Left ventricle myocardium superior (tissue), 1 donor: ENCODE results near the gene NFIX. TPM values are rescaled to one million over a fixed set of nuclear protein-coding genes. Genes with fewer than 3 reads are reported as not detected.

Source experiments
- ATAC-seq: fragments of 200-7000 bp; cut with Tn5 transposase; one replicate; pipeline ENCODE4 v1.9.1; 2020; ENCODE audit warnings: mild to moderate bottlenecking, moderate library complexity
- DNase-seq: peaks from one replicate; pipeline ENCODE4 v3.0.0-alpha.2; 2020
- intact Hi-C: fragments of 100-400 bp; cut with micrococcal nuclease; formaldehyde crosslinking; loops from one replicate; pipeline ENCODE4 v1.11.0; 2022
- total RNA-seq: library from RNA; stranded (reverse); fragmentation: NEBNext Ultra II Directional; extraction: Animal tissue kit (Norgen Biotek cat#: 25700); gene quantifications from one replicate; pipeline ENCODE4 v1.2.1, GENCODE V29; 2021
- donor health status: DM: no; HTN: yes; CAD: no; lungs with severe emphysema.

Gene NFIX
- total RNA-seq, 1 donor from 2014 or later: 171 TPM

DNA sequence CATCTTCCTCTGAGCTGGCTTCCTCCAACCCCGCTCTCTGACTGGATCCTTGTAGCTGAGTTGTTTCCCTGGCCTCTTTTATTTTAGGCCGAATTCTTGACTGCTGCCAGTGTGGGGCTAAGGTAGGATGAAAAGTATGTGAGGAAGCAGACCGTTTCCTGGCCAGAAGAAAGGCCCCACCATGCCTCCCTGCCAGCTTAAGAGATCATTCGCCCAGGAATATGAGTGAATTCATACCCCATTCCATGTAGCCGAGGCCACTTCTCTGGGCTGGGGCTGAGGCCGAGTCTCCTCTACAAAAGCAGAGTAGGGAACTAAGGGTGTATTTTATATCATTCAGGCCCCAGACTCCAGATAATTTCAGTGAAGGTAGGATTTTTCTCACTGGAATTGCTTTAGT lies 32.3 kb downstream of the NFIX start:
- ATAC-seq (no peak), DNase-seq (no peak)
- intact Hi-C loops: no loop called here

DNA sequence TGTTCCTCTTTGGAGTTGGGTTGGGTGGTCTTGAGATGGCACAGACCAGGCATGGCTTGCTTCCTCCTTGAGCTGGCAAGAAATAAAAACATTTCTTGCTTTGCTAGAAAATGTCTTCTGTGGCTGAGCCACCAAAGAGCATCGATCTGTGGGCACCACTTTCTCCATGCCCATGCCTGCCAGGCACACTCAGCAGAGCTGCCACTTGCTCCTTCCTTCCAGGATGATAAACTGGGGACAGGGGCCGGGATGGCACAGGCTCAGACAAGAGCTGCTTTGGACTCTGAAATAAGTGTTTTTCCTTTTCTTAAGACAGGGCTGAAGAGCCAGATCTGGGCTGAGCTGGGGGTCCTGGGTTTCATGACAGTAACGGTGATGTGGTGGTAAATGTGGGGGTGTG lies 32.8 kb downstream of the NFIX start:
- ATAC-seq (no peak), DNase-seq (no peak)
- intact Hi-C loops: no loop called here

DNA sequence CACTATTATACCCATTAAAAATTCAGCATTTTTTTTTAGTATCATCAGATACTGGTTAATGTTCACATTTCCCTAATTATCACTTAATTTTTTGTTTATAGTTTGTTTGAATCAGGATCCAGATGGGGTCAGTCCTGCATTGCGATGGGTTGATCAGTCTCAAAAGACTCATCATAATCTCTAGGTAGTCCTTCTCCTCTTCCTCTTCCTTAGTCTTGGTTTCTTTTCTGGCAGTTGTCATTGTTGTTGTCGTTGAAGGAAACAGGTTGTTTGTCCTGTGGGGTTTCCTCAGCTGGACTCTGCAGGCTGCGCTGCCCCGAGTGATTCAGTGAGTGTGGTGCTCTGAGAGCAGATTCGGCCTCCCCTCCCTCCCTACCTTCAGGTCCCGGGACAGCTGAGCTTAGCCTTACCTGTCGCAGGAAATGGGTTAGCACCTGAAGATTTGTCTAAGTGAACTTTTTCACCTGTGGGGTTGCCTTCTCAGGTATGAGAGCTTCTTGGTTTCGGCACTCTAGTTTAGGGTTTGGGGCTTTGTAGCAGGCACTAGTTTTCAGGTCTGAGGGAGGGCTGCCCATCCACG lies 34.1 kb downstream of the NFIX start:
- intact Hi-C loops: no loop called here
- ATAC-seq (no peak), DNase-seq (no peak)

DNA sequence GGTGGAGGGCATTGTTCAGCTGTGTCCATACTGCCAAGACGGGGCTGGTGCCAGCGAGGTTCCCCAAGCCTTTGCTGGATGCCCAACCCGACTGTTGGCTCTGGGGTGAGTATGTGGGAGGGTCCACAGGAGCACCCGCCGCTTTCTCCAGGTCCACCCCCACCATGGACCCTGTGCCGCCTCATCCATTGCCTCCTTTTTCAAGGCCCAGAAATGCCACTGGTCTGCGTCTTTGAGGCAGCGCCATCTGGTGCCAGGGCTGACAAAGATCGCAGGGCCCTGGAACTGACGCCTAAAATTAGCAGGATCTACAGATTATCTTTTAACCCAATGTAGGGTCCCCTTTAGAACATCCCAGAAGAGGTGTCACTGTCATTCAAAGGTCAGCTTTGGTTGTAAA lies 34.6 kb downstream of the NFIX start:
- ATAC-seq (no peak), DNase-seq (peak; percentile 49)
- intact Hi-C loops: no loop called here

DNA sequence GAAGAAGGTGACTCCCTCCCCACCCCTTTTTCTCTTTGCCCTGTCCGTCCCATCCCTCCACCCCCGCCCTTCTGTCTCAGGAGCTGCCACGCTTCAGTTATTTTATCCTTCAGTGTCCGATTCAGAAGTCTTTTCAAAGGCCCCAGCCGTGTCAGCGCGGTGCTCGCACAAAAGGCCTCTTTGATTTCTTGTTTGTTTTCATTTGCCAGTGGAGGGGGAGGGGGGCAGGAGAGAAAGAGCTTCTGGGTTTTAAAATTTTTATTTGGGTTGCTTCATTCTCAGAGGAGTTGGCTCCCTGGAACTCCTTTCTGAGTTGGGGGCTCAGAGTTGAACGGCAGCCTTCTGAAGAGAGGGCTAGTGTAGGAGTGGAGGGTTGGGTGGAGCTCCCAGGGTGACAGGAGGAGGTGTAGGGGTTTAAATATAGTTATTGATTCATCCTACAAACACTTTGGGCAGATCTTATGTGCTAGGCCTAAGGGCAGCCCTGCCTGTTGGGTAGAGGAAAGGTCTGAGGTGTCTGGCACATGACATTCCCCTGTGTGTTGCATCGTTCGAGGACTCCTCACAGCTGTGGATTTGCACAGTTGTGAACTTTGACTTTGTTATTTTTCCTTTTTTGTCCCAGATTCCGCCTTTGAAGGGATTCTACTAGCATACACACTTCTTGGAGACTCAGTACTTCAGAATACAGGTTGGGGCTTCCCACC lies 36.8 kb downstream of the NFIX start:
- intact Hi-C loops: no loop called here
- ATAC-seq (peak; percentile 67), DNase-seq (peak; percentile 35)

DNA sequence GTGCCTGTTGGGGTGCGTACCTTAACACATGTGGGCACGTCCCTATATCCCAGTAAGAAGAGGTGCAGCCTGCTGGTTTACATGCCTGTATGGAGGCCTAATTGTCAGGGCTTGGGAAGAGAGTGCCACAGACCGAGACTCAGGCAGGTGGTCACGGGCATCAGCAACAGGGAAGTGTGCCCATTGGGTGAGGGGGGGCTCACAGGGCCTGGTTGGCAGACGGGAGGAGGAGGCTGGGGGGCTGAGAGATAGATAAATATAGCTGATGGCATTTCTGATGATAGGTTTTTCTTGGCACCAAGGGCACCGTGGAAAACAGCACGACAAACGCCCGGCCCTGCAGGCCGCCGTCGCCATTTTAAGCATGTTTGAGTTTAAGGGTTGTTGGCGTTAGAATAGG lies 37.6 kb downstream of the NFIX start:
- ATAC-seq (no peak), DNase-seq (peak; percentile 35)
- intact Hi-C loops: no loop called here

DNA sequence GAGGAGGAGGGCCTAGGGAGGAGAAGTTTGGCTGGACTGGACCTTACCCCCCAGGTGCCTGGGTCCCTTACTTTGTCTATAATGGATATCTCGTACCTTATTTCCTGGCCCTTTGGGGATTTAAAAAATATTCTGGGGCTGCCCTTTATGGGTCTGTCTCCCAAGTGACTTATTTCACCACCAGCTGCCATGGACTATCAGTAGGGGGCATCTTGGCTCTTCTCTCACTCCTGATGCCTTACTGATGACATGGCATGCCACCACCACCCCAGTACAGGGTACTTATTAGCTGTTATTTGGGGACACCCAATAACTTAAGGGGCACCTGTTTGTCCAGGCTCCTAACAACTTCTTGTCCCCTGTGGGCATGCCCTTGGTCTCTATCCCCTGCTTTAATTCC lies 38.0 kb downstream of the NFIX start:
- ATAC-seq (no peak), DNase-seq (no peak)
- intact Hi-C loops: no loop called here

DNA sequence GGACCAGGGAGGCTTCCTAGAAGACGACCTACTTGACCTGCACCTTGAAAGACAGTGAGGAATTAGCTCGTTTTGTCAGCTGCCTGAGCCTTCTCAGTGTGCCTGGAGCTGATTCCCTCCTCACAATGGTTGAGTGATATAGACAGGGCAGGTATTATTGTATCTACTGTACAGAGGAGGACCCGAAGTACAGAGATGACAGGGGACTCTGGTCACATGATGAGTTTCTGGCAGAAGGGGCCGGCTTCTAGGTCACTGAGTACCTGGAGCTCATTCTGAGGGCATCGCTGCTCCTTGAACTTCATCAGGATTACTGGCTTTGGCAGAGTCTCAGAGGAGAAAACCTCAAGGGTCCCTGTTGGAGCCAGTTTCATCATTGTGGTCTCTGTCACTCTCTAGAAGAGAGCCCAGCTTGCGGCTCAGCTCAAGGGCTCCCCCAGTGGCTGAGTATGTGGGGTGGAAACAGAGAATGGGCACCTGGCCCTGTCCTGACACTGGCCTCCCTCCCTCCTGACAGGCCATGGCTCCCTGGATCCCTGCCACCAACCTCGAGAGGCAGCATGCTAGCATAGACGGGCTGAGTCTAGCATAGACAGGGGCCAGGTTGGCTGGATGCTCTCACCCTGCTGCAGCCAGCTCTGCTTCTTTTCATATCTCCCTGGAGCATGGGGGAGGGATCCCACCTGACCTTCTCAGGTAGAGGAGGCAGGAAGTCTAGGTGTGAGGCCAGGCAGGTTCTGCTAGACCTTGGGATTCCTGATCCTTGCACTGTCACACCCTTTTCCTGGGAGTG lies 38.7 kb downstream of the NFIX start:
- peak; percentile 91 for DNase-seq
- intact Hi-C loops: no loop called here
- ATAC-seq: peak; percentile 63

DNA sequence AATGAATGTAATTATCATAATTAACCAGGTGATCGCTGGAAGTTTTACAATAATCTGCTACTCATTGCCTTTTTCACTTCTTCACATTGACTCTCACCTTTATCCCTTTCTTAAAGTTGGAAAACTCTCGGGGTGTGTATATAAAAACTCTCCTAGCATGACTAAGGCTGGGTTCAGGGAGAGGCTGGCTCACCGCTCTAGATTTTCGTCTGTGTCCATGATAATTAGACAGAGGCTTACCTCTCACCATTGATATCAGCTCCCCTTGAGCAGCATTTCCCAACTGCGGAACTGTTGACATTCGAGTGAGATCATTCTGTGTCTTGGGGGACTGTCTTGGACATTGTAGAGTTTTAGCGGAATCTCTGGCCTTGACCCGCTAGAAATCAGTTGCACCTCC lies 39.4 kb downstream of the NFIX start:
- DNase-seq: no peak
- intact Hi-C loops: no loop called here
- ATAC-seq: no peak

DNA sequence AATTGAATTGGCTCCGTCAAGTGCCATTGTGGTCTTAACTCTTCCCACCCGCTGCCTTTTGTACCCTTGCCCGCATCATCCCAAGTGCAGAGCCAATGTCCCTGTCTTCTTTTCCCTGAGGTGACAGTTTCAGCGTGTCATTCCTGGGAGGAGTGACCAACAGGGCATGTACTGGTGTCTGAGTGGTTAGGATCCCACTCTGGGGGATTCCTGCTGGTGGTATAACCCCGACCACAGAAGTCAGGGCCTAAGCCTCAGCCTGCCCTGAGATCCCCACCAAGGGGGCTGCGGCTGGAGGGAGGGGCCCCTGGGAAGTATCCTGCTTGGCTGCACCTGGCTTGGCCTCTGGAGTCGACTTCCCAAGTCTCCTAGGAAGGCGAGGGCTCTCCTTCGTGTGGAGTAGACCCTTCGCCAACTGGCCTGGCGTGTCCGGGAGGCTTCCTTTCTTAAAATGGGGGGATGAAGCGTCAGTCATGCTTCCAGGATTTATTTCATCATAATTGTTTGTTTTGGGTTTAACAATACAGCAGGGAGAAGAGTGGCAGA lies 40.6 kb downstream of the NFIX start:
- ATAC-seq (no peak), DNase-seq (peak; percentile 30)
- intact Hi-C loops: no loop called here

DNA sequence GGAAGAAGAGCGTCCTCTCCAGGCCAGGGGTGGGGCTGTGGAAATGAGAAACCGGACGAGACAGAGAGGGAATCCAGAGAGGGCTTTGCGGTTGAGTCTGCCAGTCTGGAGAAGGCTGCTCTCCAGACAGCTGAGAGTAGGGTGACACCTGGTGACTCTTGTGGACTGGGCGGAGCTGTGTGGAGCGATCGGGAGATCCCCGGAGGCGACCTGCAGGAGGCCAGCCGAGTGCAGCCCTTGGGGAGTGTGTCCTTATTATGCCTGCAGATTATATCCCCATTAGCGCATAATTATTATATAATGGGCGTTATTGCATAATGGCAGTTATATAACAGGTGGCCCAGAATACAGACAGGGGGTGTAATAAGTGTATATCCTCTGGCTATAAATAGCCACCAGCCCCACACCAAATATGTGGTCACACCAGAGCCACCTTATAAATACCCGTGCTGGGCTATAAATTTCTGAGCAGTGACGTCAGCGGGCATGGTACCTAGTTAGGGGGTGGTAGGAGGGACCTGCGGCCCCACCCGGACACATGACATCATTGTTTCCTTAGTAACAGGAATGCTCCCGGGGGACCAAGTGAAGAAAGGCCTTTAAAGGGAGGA lies 41.2 kb downstream of the NFIX start:
- DNase-seq (peak; percentile 58), ATAC-seq (peak; percentile 4)
- intact Hi-C loops: no loop called here

DNA sequence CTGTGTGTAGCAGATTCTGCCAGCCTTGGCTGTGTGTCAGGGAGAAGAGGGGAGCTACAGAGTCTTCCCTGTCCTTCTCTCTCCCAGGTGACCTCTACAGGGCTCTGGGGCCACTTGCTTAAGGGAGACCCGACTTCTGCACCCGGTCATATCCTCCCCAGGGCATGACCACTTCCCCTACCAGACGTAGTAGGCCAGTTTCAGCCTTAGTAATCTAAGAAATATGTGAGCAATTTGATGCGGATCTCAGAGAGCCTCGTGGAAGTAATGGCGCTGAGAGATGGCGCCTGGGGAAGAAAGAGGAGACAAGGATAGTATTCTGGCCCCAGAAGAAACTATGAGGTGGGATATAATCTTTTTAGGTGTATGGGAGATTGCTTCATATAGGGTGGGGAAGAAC lies 41.9 kb downstream of the NFIX start:
- DNase-seq (peak; percentile 27), ATAC-seq (no peak)
- intact Hi-C loops: no loop called here

DNA sequence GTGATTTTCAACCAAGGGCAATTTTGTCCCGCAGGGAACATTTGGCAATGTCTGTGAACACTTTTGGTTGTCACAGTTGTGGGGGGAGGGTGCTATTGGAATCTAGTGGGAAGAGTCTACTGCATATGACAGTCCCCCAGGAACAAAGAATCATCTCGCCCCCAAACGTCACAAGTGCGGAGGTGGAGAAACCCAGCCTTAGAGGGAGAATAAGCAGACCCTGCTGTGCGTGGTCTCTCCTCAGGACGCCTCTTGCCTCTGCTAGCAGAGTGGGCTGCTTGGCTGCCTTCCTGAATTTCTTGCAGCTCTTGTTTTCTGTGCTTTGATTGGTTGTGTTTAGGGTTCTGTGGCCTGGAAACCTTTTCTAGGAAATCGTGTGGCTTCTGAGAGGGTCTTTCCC lies 42.5 kb downstream of the NFIX start:
- ATAC-seq (no peak), DNase-seq (no peak)
- intact Hi-C loops: no loop called here

DNA sequence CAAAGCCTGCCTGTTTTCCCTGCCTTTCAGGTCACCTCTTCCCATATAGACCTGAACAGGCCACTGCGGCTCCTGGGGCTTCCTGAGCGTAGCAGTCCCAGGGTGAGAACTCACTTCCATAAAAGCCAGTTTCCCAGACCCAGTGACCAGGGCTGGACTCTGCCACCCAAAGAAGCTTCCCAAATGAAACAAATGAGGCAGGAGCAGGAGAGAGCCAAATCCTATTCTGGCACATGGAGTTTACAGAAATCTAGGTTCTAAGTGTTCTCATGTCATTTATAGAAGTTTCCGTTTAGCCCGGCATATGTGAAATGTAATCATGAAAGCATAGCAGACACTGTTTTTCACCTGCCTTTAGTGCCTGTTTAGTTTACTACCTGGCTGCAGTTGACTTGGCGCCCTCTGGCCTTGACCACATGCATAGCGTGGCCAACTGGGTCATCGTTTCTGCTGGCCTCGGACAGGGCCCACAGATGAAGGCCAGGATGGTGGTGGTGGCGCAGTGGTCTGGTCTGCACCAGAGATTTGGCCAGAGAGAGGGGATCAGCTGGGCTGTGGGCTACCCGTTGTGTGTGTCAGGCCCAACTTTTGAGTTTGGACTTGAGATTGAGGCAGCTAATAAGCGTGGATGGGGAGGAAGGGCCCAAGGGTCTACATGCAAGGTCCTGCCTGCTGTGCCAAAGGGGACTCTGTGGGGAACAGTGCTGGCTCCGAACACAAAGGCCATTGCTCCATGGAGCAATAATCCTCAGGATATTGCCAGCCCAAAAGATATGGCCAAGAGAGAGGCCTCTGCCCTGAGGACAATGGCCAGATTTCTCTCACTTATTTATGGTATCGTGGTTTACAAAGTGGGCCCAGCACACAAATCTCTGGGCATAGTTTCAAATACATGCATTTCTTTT lies 43.3 kb downstream of the NFIX start:
- DNase-seq (peak; percentile 32), ATAC-seq (no peak)
- intact Hi-C loops: no loop called here

DNA sequence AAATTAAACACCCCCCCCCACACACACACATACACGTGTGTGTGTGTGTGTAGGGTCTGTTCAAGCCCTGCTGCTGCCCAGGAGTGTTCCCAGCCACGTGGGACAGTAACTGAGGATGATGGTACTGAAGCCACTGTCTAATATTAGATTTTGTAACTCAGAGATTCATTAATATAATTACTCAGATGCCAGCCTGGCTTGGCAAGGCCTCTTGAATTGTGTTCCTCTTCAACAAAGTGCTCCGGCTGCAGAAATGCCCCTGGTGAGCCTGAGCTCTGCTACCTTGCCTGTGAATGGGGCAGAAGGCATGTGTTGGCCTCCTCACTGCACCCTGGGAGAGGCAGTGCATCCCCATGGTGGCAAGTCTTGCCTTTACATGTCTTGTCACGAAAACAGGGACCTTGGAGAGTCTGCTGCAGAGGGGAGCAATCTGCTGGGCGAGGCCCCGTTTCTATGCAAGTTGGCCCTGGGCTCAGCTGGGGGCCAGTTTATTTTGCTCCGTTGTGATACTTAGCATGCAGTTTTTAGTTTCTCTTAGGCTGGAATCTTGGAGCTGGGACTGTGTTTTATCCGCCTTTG lies 44.0 kb downstream of the NFIX start:
- peak; percentile 52 for ATAC-seq
- peak; percentile 55 for DNase-seq
- intact Hi-C loops: no loop called here

DNA sequence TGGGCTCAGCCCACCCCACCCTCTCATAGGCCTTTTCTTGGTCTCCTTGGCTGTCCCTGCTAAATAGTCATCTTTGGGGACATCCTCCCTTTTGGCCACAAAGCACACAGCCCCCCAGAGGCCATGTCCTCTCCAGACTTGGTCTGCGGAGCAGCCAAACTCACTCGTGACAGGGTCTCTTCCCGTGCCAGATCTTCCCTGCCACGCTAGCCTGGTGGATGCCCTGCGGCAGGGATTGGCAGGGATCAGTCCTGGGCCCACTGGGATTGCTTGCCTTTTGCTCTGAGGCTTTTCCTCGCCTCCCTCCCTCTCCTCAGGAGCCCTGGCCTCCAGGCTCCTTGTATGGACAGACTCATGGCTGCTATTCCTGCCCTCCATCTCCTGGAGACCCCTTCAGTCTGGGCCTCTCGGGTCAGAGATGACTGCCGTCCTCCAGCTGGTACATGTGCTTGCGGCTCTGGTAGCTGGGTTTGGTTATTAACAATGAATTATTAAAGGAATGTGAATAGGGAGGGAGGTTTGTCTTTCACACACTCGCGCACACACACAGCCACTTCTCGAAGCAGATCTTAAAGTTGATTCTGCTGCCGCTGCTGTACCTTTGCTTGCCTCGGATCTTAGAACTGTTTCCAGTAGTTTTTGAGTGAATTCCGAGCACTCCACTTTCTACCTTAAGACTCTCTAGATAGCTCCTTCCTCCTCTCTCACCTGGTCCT lies 45.1 kb downstream of the NFIX start:
- intact Hi-C loops: no loop called here
- no peak for ATAC-seq

DNA sequence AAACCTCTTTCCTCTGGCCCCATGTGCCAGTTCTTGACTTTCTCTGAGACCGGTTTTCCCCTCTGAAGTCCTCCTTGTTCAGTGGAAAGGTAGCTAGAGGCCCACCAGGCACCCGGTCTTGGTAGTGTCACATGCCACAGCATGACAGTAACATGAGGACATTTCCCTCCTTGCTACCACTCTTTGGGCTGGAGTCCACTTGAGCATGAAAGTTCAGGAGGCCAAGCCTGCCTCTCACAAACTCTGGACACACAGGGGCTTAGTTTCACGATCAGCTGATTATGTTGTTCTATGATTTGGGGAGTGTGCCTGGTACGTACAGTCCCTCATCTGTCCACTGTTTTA lies 45.6 kb downstream of the NFIX start:
- no peak for ATAC-seq
- intact Hi-C loops: no loop called here
- no peak for DNase-seq

More for the DNA sequence above, 45.1 kb downstream of the NFIX start:
- peak; percentile 34 for DNase-seq
